Spleen (tissue), 11 donors: ENCODE measurements around the gene SLC2A3. TPM values are rescaled to one million over a fixed set of nuclear protein-coding genes. Genes with fewer than 3 reads are reported as not detected.
"Not testable (repeated sequence)": the region's sequence is repeated elsewhere in the genome, so short reads cannot be mapped to it uniquely, and the experiment has no call there.

ENCODE experiments used
- DNase-seq: peaks from one replicate; pipeline ENCODE4 v3.0.0-alpha.2; 2020
- H3K27ac ChIP-seq, 8 donors: fragments of 200-600 bp; sonication (generic) in 7 of 8; 1 replicate in 4 of 8; 2 replicates in 4 of 8; pipeline versions ENCODE4 v1.5.0 to v1.8.0; 2016 to 2021; ENCODE audit warnings: inconsistent platforms in 4 of 8, mild to moderate bottlenecking in 4 of 8, moderate library complexity in 1 of 8
- H3K27me3 ChIP-seq, 7 donors: fragments of 200-600 bp; sonication (generic) in 6 of 7; replicated peaks in 1 of 7; 1 replicate in 4 of 7; 2 replicates in 3 of 7; pipeline versions ENCODE4 v1.5.0 to v1.8.0; 2016 to 2021; ENCODE audit warnings: inconsistent platforms in 3 of 7, mild to moderate bottlenecking in 1 of 7
- H3K36me3 ChIP-seq, 6 donors: fragments of 200-600 bp; sonication (generic) in 5 of 6; 1 replicate in 4 of 6; 2 replicates in 2 of 6; pipeline versions ENCODE4 v1.5.0 to v1.8.0; 2016 to 2021; ENCODE audit warnings: inconsistent platforms in 2 of 6
- H3K4me1 ChIP-seq, 6 donors: fragments of 200-600 bp; sonication (generic) in 5 of 6; 1 replicate in 3 of 6; 2 replicates in 3 of 6; pipeline versions ENCODE4 v1.5.0 to v1.8.0; 2016 to 2021; ENCODE audit warnings: inconsistent platforms in 3 of 6
- H3K4me3 ChIP-seq, 8 donors: fragments of 200-600 bp; sonication (generic) in 7 of 8; 1 replicate in 4 of 8; 2 replicates in 4 of 8; pipeline versions ENCODE4 v1.5.0 to v1.8.0; 2016 to 2021; ENCODE audit warnings: inconsistent platforms in 4 of 8, mild to moderate bottlenecking in 4 of 8, moderate library complexity in 2 of 8
- H3K9me3 ChIP-seq, 8 donors: fragments of 200-600 bp; sonication (generic) in 7 of 8; 1 replicate in 4 of 8; 2 replicates in 4 of 8; pipeline versions ENCODE4 v1.5.0 to v1.8.0; 2016 to 2021; ENCODE audit warnings: inconsistent platforms in 4 of 8
- CTCF ChIP-seq, 11 experiments: fragments of 200-600 bp in 7 of 11; fragments of 450-650 bp in 4 of 11; sonication (generic) in 4 of 11; IDR thresholded peaks in 8 of 11; conservative IDR thresholded peaks in 3 of 11; 1 replicate in 7 of 11; 2 replicates in 4 of 11; pipeline versions ENCODE4 v1.4.0 to v1.8.0; 2016 to 2021; ENCODE audit warnings: antibody characterized with exemption in 11 of 11, inconsistent platforms in 4 of 11, mild to moderate bottlenecking in 1 of 11
- POLR2A ChIP-seq, 3 donors: fragments of 450-650 bp; IDR thresholded peaks; one replicate each; pipeline ENCODE4 v1.5.1; 2017; ENCODE audit warnings: antibody characterized with exemption in 3 of 3, mild to moderate bottlenecking in 1 of 3
- POLR2AphosphoS5 ChIP-seq, 3 donors: sonication (generic); formaldehyde crosslinking; IDR thresholded peaks; one replicate each; pipeline ENCODE4 v1.5.1; 2017; ENCODE audit warnings: antibody characterized with exemption in 3 of 3
- WGBS, 5 donors: extraction: QIAGEN DNeasy Blood & Tissue Kit in 3 of 5; methylation state at CpG; one replicate each; pipeline versions ENCODE4 v1.1.5 to v1.1.7; 2013 to 2018; 5-methylcytosine and 5-hydroxymethylcytosine counted together
- intact Hi-C: fragments of 100-400 bp; cut with DNase I; formaldehyde crosslinking; loops from one replicate; pipeline ENCODE4 v1.15.0; 2023; ENCODE audit warnings: low total_unique reads
- polyA plus RNA-seq, 3 donors: library from polyadenylated mRNA; stranded (reverse); fragments of 200-250 nt; gene quantifications; one replicate each; pipeline ENCODE4 v1.2.1, GENCODE V29; 2013
- total RNA-seq, 7 donors: library from RNA; depleted of rRNA in 3 of 7; stranded (reverse); fragments of >200 nt in 3 of 7; fragmentation: NEBNext Ultra II Directional in 4 of 7; extraction: Animal tissue kit (Norgen Biotek cat#: 25700) in 4 of 7; gene quantifications; one replicate each; pipeline versions ENCODE4 v1.1.0 to v1.2.1, GENCODE V29; 2016 to 2021
- donor health status: healthy with polysubstance abuse.
- donor health status: DM: no; HTN: no; CAD: no; lungs with moderate emphysema.
- donor health status: DM: no; HTN: no; CAD: no.
- donor health status: Bipolar disorder and iron deficiency.
- donor health status: healthy.
- donor health status: DM: no; HTN: no; CAD: no.
- donor health status: DM: yes; HTN: yes; CAD: no.

Gene SLC2A3
- total and polyA plus RNA-seq, 10 donors = 10.7 to 869 (median 152) TPM

GRCh38 chr12:7884689-7885088 lies 51.3 kb downstream of the SLC2A3 start:
- no peak for DNase-seq
- intact Hi-C loops = no loop called here
- Histone ChIP-seq H3K36me3 (no peaks in the 10 kb centered on the region), H3K9me3 (no peaks in the 10 kb centered on the region), H3K27ac (no peak overlapping the region), H3K27me3 (no peaks in the 10 kb centered on the region), H3K4me3 (no peak overlapping the region), H3K4me1 (peaks cover 0 to 17% (median 7%) of the 10 kb centered on the region in 6 donors)
- WGBS, 5 donors = 7 to 15% (median 9%) methylated on average over 3 of the region's 3 CpGs
- TF ChIP-seq POLR2A (IDR thresholded peaks at IDR 0.05) (no peak), POLR2AphosphoS5 (IDR thresholded peaks at IDR 0.05) (no peak), CTCF (IDR thresholded peaks at IDR 0.05 in 8 of 11, conservative IDR thresholded peaks at IDR 0.05 in 3 of 11) (no peak)

GRCh38 chr12:7881736-7882120 lies 54.3 kb downstream of the SLC2A3 start:
- H3K9me3 ChIP-seq, H3K4me3 ChIP-seq, DNase-seq, H3K27me3 ChIP-seq, intact Hi-C loops, H3K36me3 ChIP-seq, H3K27ac ChIP-seq: not testable (repeated sequence)
- peaks cover 0 to 17% (median 7%) of the 10 kb centered on the region in 6 donors for H3K4me1 ChIP-seq
- WGBS, 5 donors = 85 to 95% (median 93%) methylated on average over 4 of the region's 4 CpGs

- H3K36me3 ChIP-seq, H3K4me3 ChIP-seq, intact Hi-C loops, H3K27ac ChIP-seq, H3K9me3 ChIP-seq, DNase-seq, H3K27me3 ChIP-seq: not testable (repeated sequence)
- H3K4me1 ChIP-seq = peaks cover 0 to 17% (median 7%) of the 10 kb centered on the region in 6 donors
- 92 to 95% (median 95%) methylated on average over 30 to 52 of the region's 52 CpGs for WGBS, 5 donors
These were observed 54.8 kb downstream of the SLC2A3 start for GRCh38 chr12:7880952-7881735.

- Histone ChIP-seq H3K9me3 (no peaks in the 10 kb centered on the region), H3K4me3 (no peak overlapping the region), H3K27me3 (peaks cover 0 to 2% (median 0%) of the 10 kb centered on the region in 7 donors), H3K36me3 (no peaks in the 10 kb centered on the region), H3K4me1 (peaks cover 0 to 2% (median 0%) of the 10 kb centered on the region in 6 donors), H3K27ac (no peak overlapping the region)
- DNase-seq = no peak
- TF ChIP-seq CTCF (IDR thresholded peaks at IDR 0.05 in 8 of 11, conservative IDR thresholded peaks at IDR 0.05 in 3 of 11) (no peak), POLR2AphosphoS5 (IDR thresholded peaks at IDR 0.05) (no peak), POLR2A (IDR thresholded peaks at IDR 0.05) (no peak)
- 83 to 92% (median 89%) methylated on average over 3 of the region's 3 CpGs for WGBS, 5 donors
- intact Hi-C loops = no loop called here
These were observed 56.7 kb downstream of the SLC2A3 start for GRCh38 chr12:7879246-7879645.

GRCh38 chr12:7877420-7877819 lies 58.6 kb downstream of the SLC2A3 start:
- 87 to 94% (median 91%) methylated on average over 6 to 8 of the region's 8 CpGs for WGBS, 5 donors
- Histone ChIP-seq H3K36me3 (no peaks in the 10 kb centered on the region), H3K4me1 (peaks cover 0 to 8% (median 0%) of the 10 kb centered on the region in 6 donors), H3K9me3 (no peaks in the 10 kb centered on the region), H3K4me3 (no peak overlapping the region), H3K27ac (no peak overlapping the region), H3K27me3 (peaks cover 0 to 20% (median 14%) of the 10 kb centered on the region in 7 donors)
- intact Hi-C loops = no loop called here
- no peak for TF ChIP-seq CTCF (IDR thresholded peaks at IDR 0.05 in 8 of 11, conservative IDR thresholded peaks at IDR 0.05 in 3 of 11)
- TF ChIP-seq POLR2A (IDR thresholded peaks at IDR 0.05) = no peak
- no peak for TF ChIP-seq POLR2AphosphoS5 (IDR thresholded peaks at IDR 0.05)
- DNase-seq = no peak
